Erythroblast (primary cell): ENCODE measurements around the gene ZXDC.

ENCODE experiments used
- GATA1 ChIP-seq: IDR thresholded peaks from 2 replicates; pipeline ENCODE4 v1.6.1; 2011; ENCODE audit warnings: low read depth, mild to moderate bottlenecking, control low read depth, low read length, moderate library complexity
- POLR2A ChIP-seq: IDR thresholded peaks from 2 replicates; pipeline ENCODE4 v1.6.1; 2011; ENCODE audit warnings: mild to moderate bottlenecking, low read length

GRCh38 chr3:126456766-126457388 lies 18.8 kb downstream of the ZXDC start:
- TF ChIP-seq POLR2A (no peak), GATA1 (no peak)
